Lower leg skin (tissue), 3 donors: ENCODE measurements around the gene GALK2.

ENCODE experiments used
- POLR2A ChIP-seq, 2 donors: fragments of 450-650 bp; IDR thresholded peaks; one replicate each; pipeline ENCODE4 v1.6.1; 2016 to 2017; ENCODE audit warnings: antibody characterized with exemption in 2 of 2, mild to moderate bottlenecking in 1 of 2, moderate library complexity in 1 of 2
- TF ChIP-seq, protein P1 (sequence below), 3 donors: fragments of 450-650 bp; IDR thresholded peaks; one replicate each; pipeline ENCODE4 v1.5.1; 2016; ENCODE audit warnings: antibody characterized with exemption in 3 of 3, mild to moderate bottlenecking in 3 of 3, moderate library complexity in 2 of 3

DNA sequence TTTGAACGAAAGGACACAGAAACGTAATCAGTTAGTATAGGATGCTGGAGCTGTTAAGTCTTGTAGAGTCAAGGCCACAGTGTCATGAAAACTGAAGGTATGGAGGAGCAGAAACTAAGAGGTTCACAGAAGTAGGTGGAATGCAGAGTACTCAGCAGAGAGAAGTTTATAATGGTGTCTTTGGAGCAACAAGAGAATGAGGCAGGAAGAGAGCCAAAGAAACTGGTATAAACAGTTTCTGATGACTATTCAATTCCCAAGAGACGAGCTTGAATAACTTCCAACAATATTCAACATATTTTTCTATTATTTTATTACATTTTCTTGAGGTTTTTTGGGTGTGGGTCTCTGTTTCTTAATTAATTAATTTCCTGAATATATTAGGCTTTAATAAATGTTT is 29.6 kb downstream of the GALK2 start:
- TF ChIP-seq, protein P1, sequence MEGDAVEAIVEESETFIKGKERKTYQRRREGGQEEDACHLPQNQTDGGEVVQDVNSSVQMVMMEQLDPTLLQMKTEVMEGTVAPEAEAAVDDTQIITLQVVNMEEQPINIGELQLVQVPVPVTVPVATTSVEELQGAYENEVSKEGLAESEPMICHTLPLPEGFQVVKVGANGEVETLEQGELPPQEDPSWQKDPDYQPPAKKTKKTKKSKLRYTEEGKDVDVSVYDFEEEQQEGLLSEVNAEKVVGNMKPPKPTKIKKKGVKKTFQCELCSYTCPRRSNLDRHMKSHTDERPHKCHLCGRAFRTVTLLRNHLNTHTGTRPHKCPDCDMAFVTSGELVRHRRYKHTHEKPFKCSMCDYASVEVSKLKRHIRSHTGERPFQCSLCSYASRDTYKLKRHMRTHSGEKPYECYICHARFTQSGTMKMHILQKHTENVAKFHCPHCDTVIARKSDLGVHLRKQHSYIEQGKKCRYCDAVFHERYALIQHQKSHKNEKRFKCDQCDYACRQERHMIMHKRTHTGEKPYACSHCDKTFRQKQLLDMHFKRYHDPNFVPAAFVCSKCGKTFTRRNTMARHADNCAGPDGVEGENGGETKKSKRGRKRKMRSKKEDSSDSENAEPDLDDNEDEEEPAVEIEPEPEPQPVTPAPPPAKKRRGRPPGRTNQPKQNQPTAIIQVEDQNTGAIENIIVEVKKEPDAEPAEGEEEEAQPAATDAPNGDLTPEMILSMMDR (IDR thresholded peaks at IDR 0.05): no peak
- no peak for TF ChIP-seq POLR2A (IDR thresholded peaks at IDR 0.05)
